Mesodermal cell (in vitro differentiated cells): Measurements from ENCODE around the gene POLR3H.

Experiments
- H3K27ac ChIP-seq: 2 replicates; pipeline ENCODE4 v1.7.0; 2013; ENCODE audit warnings: mild to moderate bottlenecking, low read depth, low read length, moderate library complexity; ENCODE audit not compliant: severe bottlenecking
- H3K36me3 ChIP-seq: 2 replicates; pipeline ENCODE4 v1.7.1; 2013; ENCODE audit warnings: mild to moderate bottlenecking, low read length, moderate library complexity; ENCODE audit not compliant: control insufficient read depth, insufficient read depth
- H3K4me1 ChIP-seq: one replicate; pipeline ENCODE4 v1.7.1; 2013; ENCODE audit warnings: mild to moderate bottlenecking, low read length; ENCODE audit not compliant: insufficient read depth, control insufficient read depth, poor library complexity, severe bottlenecking
- H3K4me3 ChIP-seq: 2 replicates; pipeline ENCODE4 v1.7.0; 2013; ENCODE audit warnings: low read length, control low read depth, mild to moderate bottlenecking; ENCODE audit not compliant: insufficient read depth, poor library complexity, severe bottlenecking; ENCODE audit errors: extremely low read depth
- H3K9me3 ChIP-seq: 2 replicates; pipeline ENCODE4 v1.7.1; 2013; ENCODE audit warnings: mild to moderate bottlenecking, low read length, moderate library complexity; ENCODE audit not compliant: control insufficient read depth
- WGBS, 2 experiments: methylation state at CpG; one replicate each; pipeline ENCODE4 v1.1.5; 2013; ENCODE audit warnings: missing lambda C conversion rate in 2 of 2; ENCODE audit not compliant: insufficient coverage in 2 of 2; 5-methylcytosine and 5-hydroxymethylcytosine counted together

The POLR3H gene

GRCh38 chr22:41513391-41513790 is 30.9 kb downstream of the POLR3H start:
- Histone ChIP-seq H3K4me3 (no peak overlapping the region), H3K27ac (peak overlapping the region; percentile 53), H3K4me1 (peaks cover 14% of the 10 kb centered on the region), H3K36me3 (peaks cover 47% of the 10 kb centered on the region), H3K9me3 (no peaks in the 10 kb centered on the region)
- 97 to 98% methylated on average over 5 of the region's 5 CpGs for WGBS, 2 experiments

GRCh38 chr22:41512421-41513194 is 31.7 kb downstream of the POLR3H start:
- Histone ChIP-seq H3K4me3 (no peak overlapping the region), H3K9me3 (no peaks in the 10 kb centered on the region), H3K36me3 (peaks cover 42% of the 10 kb centered on the region), H3K27ac (peak overlapping the region; percentile 57), H3K4me1 (peaks cover 14% of the 10 kb centered on the region)
- 52 to 54% methylated on average over 9 to 16 of the region's 17 CpGs for WGBS, 2 experiments

- Histone ChIP-seq H3K4me1 (peaks cover 14% of the 10 kb centered on the region), H3K36me3 (peaks cover 45% of the 10 kb centered on the region)
- WGBS, 2 experiments, result 100% methylated on average over 1 to 2 of the region's 2 CpGs
Observed at GRCh38 chr22:41511521-41511968, 32.7 kb downstream of the POLR3H start.

GRCh38 chr22:41508770-41509170 is 35.5 kb downstream of the POLR3H start:
- Histone ChIP-seq H3K36me3 (peaks cover 35% of the 10 kb centered on the region), H3K9me3 (no peaks in the 10 kb centered on the region), H3K27ac (no peak overlapping the region), H3K4me1 (peaks cover 18% of the 10 kb centered on the region), H3K4me3 (no peak overlapping the region)
- 86 to 91% methylated on average over 4 to 7 of the region's 12 CpGs for WGBS, 2 experiments

More at GRCh38 chr22:41511521-41511968, 32.7 kb downstream of the POLR3H start:
- H3K9me3 ChIP-seq, result no peaks in the 10 kb centered on the region
- H3K4me3 ChIP-seq, result no peak overlapping the region
- no peak overlapping the region for H3K27ac ChIP-seq

GRCh38 chr22:41507330-41508063 is 36.8 kb downstream of the POLR3H start:
- peaks cover 34% of the 10 kb centered on the region for H3K36me3 ChIP-seq
- WGBS, 2 experiments, result 94 to 97% methylated on average over 16 to 21 of the region's 23 CpGs
- H3K9me3 ChIP-seq, result no peaks in the 10 kb centered on the region
- H3K4me3 ChIP-seq, result no peak overlapping the region
- no peak overlapping the region for H3K27ac ChIP-seq
- peaks cover 7% of the 10 kb centered on the region for H3K4me1 ChIP-seq

GRCh38 chr22:41505511-41506220 is 38.6 kb downstream of the POLR3H start:
- Histone ChIP-seq H3K27ac (no peak overlapping the region), H3K4me3 (no peak overlapping the region), H3K9me3 (no peaks in the 10 kb centered on the region), H3K36me3 (peaks cover 49% of the 10 kb centered on the region), H3K4me1 (peaks cover 3% of the 10 kb centered on the region)
- 88 to 96% methylated on average over 7 to 8 of the region's 10 CpGs for WGBS, 2 experiments

GRCh38 chr22:41504816-41505215 is 39.5 kb downstream of the POLR3H start:
- Histone ChIP-seq H3K36me3 (peaks cover 54% of the 10 kb centered on the region), H3K4me1 (peaks cover 3% of the 10 kb centered on the region), H3K9me3 (no peaks in the 10 kb centered on the region), H3K4me3 (no peak overlapping the region), H3K27ac (no peak overlapping the region)
- 93 to 100% methylated on average over 2 of the region's 4 CpGs for WGBS, 2 experiments

- Histone ChIP-seq H3K27ac (no peak overlapping the region), H3K4me1 (peaks cover 3% of the 10 kb centered on the region), H3K4me3 (no peak overlapping the region), H3K36me3 (peaks cover 57% of the 10 kb centered on the region), H3K9me3 (no peaks in the 10 kb centered on the region)
- WGBS, 2 experiments, result 81 to 98% methylated on average over 5 to 6 of the region's 7 CpGs
Observed at GRCh38 chr22:41504397-41504796, 39.9 kb downstream of the POLR3H start.

GRCh38 chr22:41501209-41501608 is 43.1 kb downstream of the POLR3H start:
- no peaks in the 10 kb centered on the region for H3K9me3 ChIP-seq
- peaks cover 3% of the 10 kb centered on the region for H3K4me1 ChIP-seq
- no peak overlapping the region for H3K4me3 ChIP-seq
- H3K36me3 ChIP-seq, result peaks cover 54% of the 10 kb centered on the region
- 93 to 94% methylated on average over 4 to 5 of the region's 5 CpGs for WGBS, 2 experiments
- no peak overlapping the region for H3K27ac ChIP-seq

GRCh38 chr22:41500303-41500702 is 44.0 kb downstream of the POLR3H start:
- Histone ChIP-seq H3K9me3 (no peaks in the 10 kb centered on the region), H3K27ac (no peak overlapping the region), H3K4me1 (peaks cover 3% of the 10 kb centered on the region), H3K4me3 (no peak overlapping the region), H3K36me3 (peaks cover 51% of the 10 kb centered on the region)
- 69 to 100% methylated on average over 3 to 5 of the region's 7 CpGs for WGBS, 2 experiments
